T-helper 1 cell treated with Interleukin-12 subunit alpha and Interleukin-12 subunit beta and Interleukin-4 antibody, amounts not matched to agents 30 μg/mL and 1 μg/mL, for 36 hours (primary cell): Measurements from ENCODE around the gene WNT3A.

Source experiments
- H3K27ac Mint-ChIP-seq: one replicate; pipeline ENCODE4 v1.8.0; 2021; ENCODE audit warnings: mild to moderate bottlenecking, mixed read lengths
- H3K27me3 Mint-ChIP-seq: one replicate; pipeline ENCODE4 v1.8.0; 2021; ENCODE audit warnings: low read depth, mixed read lengths
- H3K36me3 Mint-ChIP-seq: one replicate; pipeline ENCODE4 v1.8.0; 2021; ENCODE audit warnings: low read depth, mixed read lengths
- H3K4me1 Mint-ChIP-seq: one replicate; pipeline ENCODE4 v1.8.0; 2021; ENCODE audit warnings: low read depth, mixed read lengths
- H3K4me3 Mint-ChIP-seq: one replicate; pipeline ENCODE4 v1.8.0; 2021; ENCODE audit warnings: mild to moderate bottlenecking, moderate library complexity, mixed read lengths
- H3K9me3 Mint-ChIP-seq: one replicate; pipeline ENCODE4 v1.8.0; 2021; ENCODE audit warnings: mixed read lengths

WNT3A gene

GRCh38 chr1:228059634-228060457 lies 53.0 kb downstream of the WNT3A start:
- Mint-ChIP-seq H3K27me3 (peaks cover 52% of the 10 kb centered on the region), H3K4me3 (peak overlapping the region; percentile 53)

GRCh38 chr1:228060458-228061190 lies 53.8 kb downstream of the WNT3A start:
- peaks cover 2% of the 10 kb centered on the region for H3K4me1 Mint-ChIP-seq
- no peaks in the 10 kb centered on the region for H3K36me3 Mint-ChIP-seq
- no peaks in the 10 kb centered on the region for H3K9me3 Mint-ChIP-seq
- H3K4me3 Mint-ChIP-seq, result peak overlapping the region; percentile 54
- no peak overlapping the region for H3K27ac Mint-ChIP-seq
- H3K27me3 Mint-ChIP-seq, result peaks cover 47% of the 10 kb centered on the region

More at GRCh38 chr1:228059634-228060457, 53.0 kb downstream of the WNT3A start:
- Mint-ChIP-seq H3K27ac (no peak overlapping the region), H3K36me3 (no peaks in the 10 kb centered on the region), H3K4me1 (peaks cover 2% of the 10 kb centered on the region), H3K9me3 (no peaks in the 10 kb centered on the region)

GRCh38 chr1:228061411-228062084 lies 54.8 kb downstream of the WNT3A start:
- Mint-ChIP-seq H3K36me3 (no peaks in the 10 kb centered on the region), H3K4me3 (peak overlapping the region; percentile 54), H3K9me3 (no peaks in the 10 kb centered on the region), H3K27me3 (peaks cover 40% of the 10 kb centered on the region), H3K27ac (no peak overlapping the region), H3K4me1 (peaks cover 2% of the 10 kb centered on the region)

- H3K36me3 Mint-ChIP-seq, result no peaks in the 10 kb centered on the region
These were observed 55.4 kb downstream of the WNT3A start for GRCh38 chr1:228062085-228062791.

GRCh38 chr1:228062812-228063211 lies 56.0 kb downstream of the WNT3A start:
- H3K4me1 Mint-ChIP-seq, result peaks cover 2% of the 10 kb centered on the region
- H3K27ac Mint-ChIP-seq, result no peak overlapping the region
- no peak overlapping the region for H3K4me3 Mint-ChIP-seq
- no peaks in the 10 kb centered on the region for H3K9me3 Mint-ChIP-seq
- peaks cover 30% of the 10 kb centered on the region for H3K27me3 Mint-ChIP-seq
- no peaks in the 10 kb centered on the region for H3K36me3 Mint-ChIP-seq

More at GRCh38 chr1:228062085-228062791, 55.4 kb downstream of the WNT3A start:
- H3K27me3 Mint-ChIP-seq, result peaks cover 36% of the 10 kb centered on the region
- H3K27ac Mint-ChIP-seq, result no peak overlapping the region
- H3K4me1 Mint-ChIP-seq, result peaks cover 2% of the 10 kb centered on the region
- no peaks in the 10 kb centered on the region for H3K9me3 Mint-ChIP-seq
- no peak overlapping the region for H3K4me3 Mint-ChIP-seq

GRCh38 chr1:228063251-228064191 lies 56.7 kb downstream of the WNT3A start:
- Mint-ChIP-seq H3K36me3 (no peaks in the 10 kb centered on the region), H3K9me3 (no peaks in the 10 kb centered on the region), H3K27ac (no peak overlapping the region), H3K4me3 (no peak overlapping the region), H3K27me3 (peaks cover 23% of the 10 kb centered on the region), H3K4me1 (peaks cover 2% of the 10 kb centered on the region)

GRCh38 chr1:228064296-228064695 lies 57.5 kb downstream of the WNT3A start:
- Mint-ChIP-seq H3K36me3 (no peaks in the 10 kb centered on the region), H3K27me3 (peaks cover 19% of the 10 kb centered on the region), H3K4me1 (peaks cover 2% of the 10 kb centered on the region), H3K4me3 (no peak overlapping the region), H3K9me3 (no peaks in the 10 kb centered on the region), H3K27ac (no peak overlapping the region)

- Mint-ChIP-seq H3K27me3 (peaks cover 15% of the 10 kb centered on the region), H3K4me1 (peaks cover 2% of the 10 kb centered on the region), H3K9me3 (no peaks in the 10 kb centered on the region), H3K36me3 (no peaks in the 10 kb centered on the region), H3K4me3 (no peak overlapping the region), H3K27ac (no peak overlapping the region)
These were observed 58.1 kb downstream of the WNT3A start for GRCh38 chr1:228064741-228065542.

- Mint-ChIP-seq H3K27ac (no peak overlapping the region), H3K36me3 (no peaks in the 10 kb centered on the region), H3K9me3 (no peaks in the 10 kb centered on the region), H3K27me3 (peaks cover 12% of the 10 kb centered on the region), H3K4me3 (no peak overlapping the region), H3K4me1 (peaks cover 2% of the 10 kb centered on the region)
These were observed 58.9 kb downstream of the WNT3A start for GRCh38 chr1:228065543-228066347.

GRCh38 chr1:228066416-228066815 lies 59.6 kb downstream of the WNT3A start:
- H3K27ac Mint-ChIP-seq, result no peak overlapping the region
- H3K4me3 Mint-ChIP-seq, result no peak overlapping the region
- no peaks in the 10 kb centered on the region for H3K9me3 Mint-ChIP-seq
- peaks cover 6% of the 10 kb centered on the region for H3K27me3 Mint-ChIP-seq
- H3K36me3 Mint-ChIP-seq, result no peaks in the 10 kb centered on the region
- no peaks in the 10 kb centered on the region for H3K4me1 Mint-ChIP-seq

- Mint-ChIP-seq H3K36me3 (no peaks in the 10 kb centered on the region), H3K27ac (no peak overlapping the region), H3K4me1 (no peaks in the 10 kb centered on the region), H3K9me3 (no peaks in the 10 kb centered on the region), H3K27me3 (peaks cover 5% of the 10 kb centered on the region), H3K4me3 (no peak overlapping the region)
These were observed 60.3 kb downstream of the WNT3A start for GRCh38 chr1:228066891-228067654.

- H3K27ac Mint-ChIP-seq, result no peak overlapping the region
- peaks cover 5% of the 10 kb centered on the region for H3K27me3 Mint-ChIP-seq
- H3K4me1 Mint-ChIP-seq, result no peaks in the 10 kb centered on the region
- H3K4me3 Mint-ChIP-seq, result no peak overlapping the region
- no peaks in the 10 kb centered on the region for H3K36me3 Mint-ChIP-seq
- no peaks in the 10 kb centered on the region for H3K9me3 Mint-ChIP-seq
These were observed 61.6 kb downstream of the WNT3A start for GRCh38 chr1:228068359-228068758.
